K562 (cell line): ENCODE measurements around the gene RNPEP. TPM values are rescaled to one million over a fixed set of nuclear protein-coding genes. Genes with fewer than 3 reads are reported as not detected.

Source experiments
- ATAC-seq: fragments of 200-7000 bp; cut with Tn5 transposase; 3 replicates; pipeline ENCODE4 v1.9.1; 2020; ENCODE audit warnings: moderate library complexity
- BruUV-seq: library from RNA; stranded (reverse); fragments of 400-500 nt; replicated peaks from 2 replicates; lab custom pipeline; 2021; lab: Mats Ljungman, UMichigan
- CTCF ChIA-PET: fragments of 300-600 bp; formaldehyde crosslinking; extraction: SDS; loops from one replicate; lab custom pipeline; 2021; ENCODE audit warnings: low intra/inter-chr PET ratio; lab: Yijun Ruan, JAX
- POLR2A ChIA-PET: fragments of 300-600, 350-650 bp; sonication (Branson Sonifier 250); formaldehyde crosslinking; extraction: SDS; loops from one replicate; lab custom pipeline; 2021; ENCODE audit warnings: antibody characterized with exemption, inconsistent platforms; lab: Yijun Ruan, JAX
- DNase-seq, 4 experiments: peaks; one replicate each; pipeline versions ENCODE4 v3.0.0 to v3.0.0-alpha.2; 2011 to 2018; ENCODE audit warnings: low spot score in 3 of 4, mixed read lengths in 3 of 4; ENCODE audit errors: extremely low read depth in 1 of 4
- FAIRE-seq: peaks from 2 replicates; lab custom pipeline; 2011; peaks lifted over from hg19 to GRCh38; lab: Jason Lieb, UNC
- H2AFZ ChIP-seq: 2 replicates; pipeline ENCODE4 v1.6.0; 2011; ENCODE audit warnings: low read depth, low read length, control low read depth, inconsistent platforms
- H3K27ac ChIP-seq: fragments of 200-600 bp; 3 replicates; pipeline ENCODE4 v1.8.0; 2011; ENCODE audit warnings: low read depth, mild to moderate bottlenecking, control low read depth, inconsistent platforms, low read length, moderate library complexity, mixed read lengths; ENCODE audit errors: extremely low read depth
- H3K27me3 ChIP-seq, 2 experiments: fragments of 300-600 bp in 1 of 2; 2 replicates in 1 of 2; 3 replicates in 1 of 2; pipeline versions ENCODE4 v1.6.0 to v1.8.0; 2011; ENCODE audit warnings: inconsistent platforms in 2 of 2, low read length in 2 of 2, mild to moderate bottlenecking in 1 of 2, mixed read lengths in 1 of 2, moderate library complexity in 1 of 2; ENCODE audit not compliant: control insufficient read depth in 2 of 2, insufficient read depth in 2 of 2
- H3K36me3 ChIP-seq: fragments of 300-600 bp; 3 replicates; pipeline ENCODE4 v1.8.0; 2011; ENCODE audit warnings: mild to moderate bottlenecking, low read length, inconsistent platforms; ENCODE audit not compliant: control insufficient read depth, insufficient read depth
- H3K4me1 ChIP-seq, 2 experiments: fragments of 200-600 bp in 1 of 2; replicated peaks in 1 of 2; 2 replicates in 1 of 2; 3 replicates in 1 of 2; pipeline versions ENCODE4 v1.5.1 to v1.8.0; 2011; ENCODE audit warnings: inconsistent platforms in 2 of 2, low read length in 2 of 2, mild to moderate bottlenecking in 1 of 2, mixed read lengths in 1 of 2, moderate library complexity in 1 of 2; ENCODE audit not compliant: control insufficient read depth in 2 of 2, insufficient read depth in 2 of 2
- H3K4me2 ChIP-seq: 2 replicates; pipeline ENCODE4 v1.6.1; 2011; ENCODE audit warnings: low read length, control low read depth, inconsistent platforms, mixed read lengths; ENCODE audit not compliant: insufficient read depth
- H3K4me3 ChIP-seq: fragments of 200-600 bp; sonication (generic), shearing (Covaris generic); 2 replicates; pipeline ENCODE4 v1.5.1; 2016; ENCODE audit warnings: control low read depth, inconsistent platforms
- H3K79me2 ChIP-seq: fragments of 200-600 bp; 3 replicates; pipeline ENCODE4 v1.8.0; 2011; ENCODE audit warnings: low read length, inconsistent platforms; ENCODE audit not compliant: control insufficient read depth, insufficient read depth
- H3K9ac ChIP-seq, 2 experiments: 2 replicates each; pipeline versions ENCODE4 v1.6.0 to v1.6.1; 2011; ENCODE audit warnings: low read depth in 2 of 2, low read length in 2 of 2, control low read depth in 1 of 2, inconsistent platforms in 1 of 2, mild to moderate bottlenecking in 1 of 2, mixed read lengths in 1 of 2; ENCODE audit not compliant: insufficient read depth in 1 of 2
- H3K9me1 ChIP-seq: one replicate; pipeline ENCODE4 v1.6.0; 2011; ENCODE audit warnings: inconsistent platforms, mild to moderate bottlenecking, low read length, moderate library complexity; ENCODE audit not compliant: control insufficient read depth, insufficient read depth
- H3K9me3 ChIP-seq: replicated peaks from 2 replicates; pipeline ENCODE4 v1.5.1; 2011; ENCODE audit warnings: low read depth, low read length, inconsistent platforms; ENCODE audit not compliant: control insufficient read depth, insufficient read depth
- H4K20me1 ChIP-seq: replicated peaks from 2 replicates; pipeline ENCODE4 v1.6.1; 2011; ENCODE audit warnings: low read length, inconsistent platforms, mixed read lengths; ENCODE audit not compliant: control insufficient read depth, insufficient read depth
- ILK ChIP-seq: fragments of 450-650 bp; IDR thresholded peaks from 2 replicates; pipeline ENCODE4 v1.6.1; 2016; ENCODE audit warnings: missing genetic modification characterization, low read depth, mild to moderate bottlenecking, missing compliant biosample characterization, moderate library complexity, borderline replicate concordance
- WGBS: fragments of 100-300 bp; shearing (Covaris generic); methylation state at CpG from one replicate; pipeline ENCODE4 v1.1.6; 2016; ENCODE audit warnings: low coverage, mixed read lengths; ENCODE audit not compliant: insufficient coverage; ENCODE audit errors: missing lambda C conversion rate; 5-methylcytosine and 5-hydroxymethylcytosine counted together
- in situ Hi-C: fragments of 300-500 bp; cut with MboI; formaldehyde crosslinking; loops from 4 replicates; pipeline ENCODE4 v1.15.0; 2018; ENCODE audit warnings: inconsistent platforms, mixed read lengths
- intact Hi-C: fragments of 100-400 bp; cut with micrococcal nuclease; formaldehyde crosslinking; loops from 2 replicates; pipeline ENCODE4 v1.14.2; 2022
- polyA plus RNA-seq, 8 experiments: library from polyadenylated mRNA; depleted of rRNA in 4 of 8; stranded (reverse) in 5 of 8; unstranded in 3 of 8; fragments of >200 nt; fragmentation: Nextera tagmentation in 2 of 8; fragmentation: Illumina TruSeq in 1 of 8; extraction: Ambion mirVana in 2 of 8; extraction: Trizol in 1 of 8; gene quantifications; 2 replicates each; pipeline versions ENCODE4 v1.2.1 to v1.2.3, GENCODE V29; 2011 to 2014; ENCODE audit warnings: inconsistent platforms in 1 of 8, missing spikeins in 1 of 8
- total RNA-seq, 7 experiments: library from RNA; depleted of rRNA in 6 of 7; stranded (reverse); fragments of >200 nt in 6 of 7; fragmentation: Illumina TruSeq in 2 of 7; extraction: Trizol in 2 of 7; gene quantifications; 2 replicates each; pipeline versions ENCODE4 v1.2.1 to v1.2.3, GENCODE V29; 2011 to 2021; ENCODE audit warnings: low replicate concordance in 1 of 7
- TF ChIP-seq, protein P1 (sequence below): fragments of 450-650 bp; IDR thresholded peaks from 2 replicates; pipeline ENCODE4 v1.6.1; 2018; ENCODE audit not compliant: partially characterized antibody

Gene RNPEP
- total and polyA plus RNA-seq, 9 of the 15 experiments (the other 6 are each of a cell fraction or from before 2014, with no cell fraction given): 27.5 to 131 (median 63.4) TPM

DNA sequence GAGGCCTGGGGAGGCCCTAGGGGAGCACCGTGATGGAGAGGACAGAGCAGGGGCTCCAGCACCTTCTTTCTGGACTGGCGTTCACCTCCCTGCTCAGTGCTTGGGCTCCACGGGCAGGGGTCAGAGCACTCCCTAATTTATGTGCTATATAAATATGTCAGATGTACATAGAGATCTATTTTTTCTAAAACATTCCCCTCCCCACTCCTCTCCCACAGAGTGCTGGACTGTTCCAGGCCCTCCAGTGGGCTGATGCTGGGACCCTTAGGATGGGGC is 33.2 kb downstream of the RNPEP start:
- H3K9me3 ChIP-seq: no peaks in the 10 kb centered on the region

More for the DNA sequence above, 33.2 kb downstream of the RNPEP start:
- no peaks in the 10 kb centered on the region for H3K36me3 ChIP-seq
- ChIA-PET POLR2A (interaction anchor here (0.6 to 2.6 kb wide), 4 partner anchors 16 to 132 kb away, joined by 3 to 7 read pairs (median 4); no protein-coding TSS in a partner anchor), CTCF (no interaction called here)
- intact Hi-C loops: no loop called here
- no peak overlapping the region for H3K27ac ChIP-seq
- H4K20me1 ChIP-seq: 0 out of 2 replicates have a peak, but pooled peaks cover 4% of the 10 kb centered on the region
- H3K27me3 ChIP-seq: peaks cover 0 to 9% of the 10 kb centered on the region in 2 experiments; a peak in 1 of 5 replicates
- no peak overlapping the region for H3K4me2 ChIP-seq
- no peak for TF ChIP-seq ILK (tag)
- TF ChIP-seq, protein P1, sequence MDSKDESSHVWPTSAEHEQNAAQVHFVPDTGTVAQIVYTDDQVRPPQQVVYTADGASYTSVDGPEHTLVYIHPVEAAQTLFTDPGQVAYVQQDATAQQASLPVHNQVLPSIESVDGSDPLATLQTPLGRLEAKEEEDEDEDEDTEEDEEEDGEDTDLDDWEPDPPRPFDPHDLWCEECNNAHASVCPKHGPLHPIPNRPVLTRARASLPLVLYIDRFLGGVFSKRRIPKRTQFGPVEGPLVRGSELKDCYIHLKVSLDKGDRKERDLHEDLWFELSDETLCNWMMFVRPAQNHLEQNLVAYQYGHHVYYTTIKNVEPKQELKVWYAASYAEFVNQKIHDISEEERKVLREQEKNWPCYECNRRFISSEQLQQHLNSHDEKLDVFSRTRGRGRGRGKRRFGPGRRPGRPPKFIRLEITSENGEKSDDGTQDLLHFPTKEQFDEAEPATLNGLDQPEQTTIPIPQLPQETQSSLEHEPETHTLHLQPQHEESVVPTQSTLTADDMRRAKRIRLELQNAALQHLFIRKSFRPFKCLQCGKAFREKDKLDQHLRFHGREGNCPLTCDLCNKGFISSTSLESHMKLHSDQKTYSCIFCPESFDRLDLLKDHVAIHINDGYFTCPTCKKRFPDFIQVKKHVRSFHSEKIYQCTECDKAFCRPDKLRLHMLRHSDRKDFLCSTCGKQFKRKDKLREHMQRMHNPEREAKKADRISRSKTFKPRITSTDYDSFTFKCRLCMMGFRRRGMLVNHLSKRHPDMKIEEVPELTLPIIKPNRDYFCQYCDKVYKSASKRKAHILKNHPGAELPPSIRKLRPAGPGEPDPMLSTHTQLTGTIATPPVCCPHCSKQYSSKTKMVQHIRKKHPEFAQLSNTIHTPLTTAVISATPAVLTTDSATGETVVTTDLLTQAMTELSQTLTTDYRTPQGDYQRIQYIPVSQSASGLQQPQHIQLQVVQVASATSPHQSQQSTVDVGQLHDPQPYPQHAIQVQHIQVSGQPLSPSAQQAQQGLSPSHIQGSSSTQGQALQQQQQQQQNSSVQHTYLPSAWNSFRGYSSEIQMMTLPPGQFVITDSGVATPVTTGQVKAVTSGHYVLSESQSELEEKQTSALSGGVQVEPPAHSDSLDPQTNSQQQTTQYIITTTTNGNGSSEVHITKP: peak; percentile 31
- H3K9ac ChIP-seq: no peak overlapping the region
- no peak overlapping the region for H2AFZ ChIP-seq
- H3K4me1 ChIP-seq: peaks cover 22 to 47% of the 10 kb centered on the region in 2 experiments
- 49% methylated on average over 3 of the region's 3 CpGs for WGBS
- ATAC-seq (no peak), FAIRE-seq (no peak), DNase-seq (no peak)
- BruUV-seq: no TSS peak
- in situ Hi-C loops: no loop called here
- H3K79me2 ChIP-seq: no peaks in the 10 kb centered on the region
- no peak overlapping the region for H3K4me3 ChIP-seq
- no peaks in the 10 kb centered on the region for H3K9me1 ChIP-seq
